T follicular helper cell (primary cell): ENCODE results near the gene PCED1B.
"Not testable (repeated sequence)": the region's sequence is repeated elsewhere in the genome, so short reads cannot be mapped to it uniquely, and the experiment has no call there.

Experiments used
- DNase-seq: peaks from one replicate; pipeline ENCODE4 v3.0.0-alpha.2; 2020; ENCODE audit warnings: low read depth

Gene PCED1B

GRCh38 chr12:47091009-47091408 is 11.6 kb downstream of the PCED1B start:
- DNase-seq = no peak

GRCh38 chr12:47094804-47095203 is 15.4 kb downstream of the PCED1B start:
- DNase-seq = no peak

GRCh38 chr12:47095446-47096236 is 16.2 kb downstream of the PCED1B start:
- no peak for DNase-seq

- no peak for DNase-seq
These were observed 18.0 kb downstream of the PCED1B start for GRCh38 chr12:47097276-47097896.

GRCh38 chr12:47098099-47098498 is 18.7 kb downstream of the PCED1B start:
- no peak for DNase-seq

GRCh38 chr12:47099610-47100009 is 20.2 kb downstream of the PCED1B start:
- no peak for DNase-seq

- DNase-seq = no peak
These were observed 20.7 kb downstream of the PCED1B start for GRCh38 chr12:47100160-47100559.

GRCh38 chr12:47102406-47102805 is 23.0 kb downstream of the PCED1B start:
- DNase-seq = no peak

GRCh38 chr12:47102845-47103651 is 23.6 kb downstream of the PCED1B start:
- DNase-seq = no peak

GRCh38 chr12:47105914-47106674 is 26.7 kb downstream of the PCED1B start:
- DNase-seq = no peak

GRCh38 chr12:47107446-47107845 is 28.0 kb downstream of the PCED1B start:
- no peak for DNase-seq

- DNase-seq = no peak
These were observed 28.5 kb downstream of the PCED1B start for GRCh38 chr12:47107926-47108325.

GRCh38 chr12:47110011-47110541 is 30.7 kb downstream of the PCED1B start:
- no peak for DNase-seq

GRCh38 chr12:47110718-47111391 is 31.4 kb downstream of the PCED1B start:
- no peak for DNase-seq

GRCh38 chr12:47111392-47111778 is 32.0 kb downstream of the PCED1B start:
- DNase-seq = no peak

- DNase-seq = no peak
These were observed 32.4 kb downstream of the PCED1B start for GRCh38 chr12:47111854-47112253.

GRCh38 chr12:47112679-47113078 is 33.3 kb downstream of the PCED1B start:
- no peak for DNase-seq

- DNase-seq = no peak
These were observed 35.1 kb downstream of the PCED1B start for GRCh38 chr12:47114481-47114892.

- not testable (repeated sequence) for DNase-seq
These were observed 37.9 kb downstream of the PCED1B start for GRCh38 chr12:47117305-47117704.

- no peak for DNase-seq
These were observed 41.3 kb downstream of the PCED1B start for GRCh38 chr12:47120736-47121135.

- no peak for DNase-seq
These were observed 41.7 kb downstream of the PCED1B start for GRCh38 chr12:47121146-47121545.
